HFF-Myc (cell line): Measurements from ENCODE around the gene SCRG1.

Experiments
- DNase-seq: peaks from one replicate; pipeline ENCODE4 v3.0.0-alpha.2; 2011; ENCODE audit warnings: low read depth; ENCODE audit errors: extremely low read depth
- H3K4me3 ChIP-seq: replicated peaks from 2 replicates; pipeline ENCODE4 v1.5.1; 2011; ENCODE audit warnings: low read depth, mild to moderate bottlenecking, control low read depth, low read length
- CTCF ChIP-seq: IDR thresholded peaks from 2 replicates; pipeline ENCODE4 v1.5.1; 2012; ENCODE audit warnings: mild to moderate bottlenecking, low read depth, low read length, control low read depth; ENCODE audit errors: missing control alignments

The SCRG1 gene

GRCh38 chr4:173415092-173415491 lies 16.2 kb upstream of the SCRG1 start:
- DNase-seq: no peak
- no peak overlapping the region for H3K4me3 ChIP-seq
- TF ChIP-seq CTCF: no peak

- H3K4me3 ChIP-seq: no peak overlapping the region
- no peak for TF ChIP-seq CTCF
- DNase-seq: no peak
Observed at GRCh38 chr4:173414456-173414855, 15.5 kb upstream of the SCRG1 start.

- peak; percentile 17 for DNase-seq
- no peak overlapping the region for H3K4me3 ChIP-seq
- TF ChIP-seq CTCF: no peak
Observed at GRCh38 chr4:173413036-173413435, 14.1 kb upstream of the SCRG1 start.

GRCh38 chr4:173411106-173411693 lies 12.3 kb upstream of the SCRG1 start:
- no peak overlapping the region for H3K4me3 ChIP-seq
- TF ChIP-seq CTCF: no peak
- no peak for DNase-seq

GRCh38 chr4:173410079-173410478 lies 11.2 kb upstream of the SCRG1 start:
- TF ChIP-seq CTCF: no peak
- DNase-seq: no peak
- no peak overlapping the region for H3K4me3 ChIP-seq

- TF ChIP-seq CTCF: no peak
Observed at GRCh38 chr4:173405840-173406606, 7.1 kb upstream of the SCRG1 start.

More at GRCh38 chr4:173405840-173406606, 7.1 kb upstream of the SCRG1 start:
- H3K4me3 ChIP-seq: no peak overlapping the region
- DNase-seq: no peak
